ENCODE data around the gene PRKCE. TPM values are rescaled to one million over a fixed set of nuclear protein-coding genes. Genes with fewer than 3 reads are reported as not detected.

The PRKCE gene
- total RNA-seq, 1 experiment from 2014 or later: 12.1 TPM

DNA sequence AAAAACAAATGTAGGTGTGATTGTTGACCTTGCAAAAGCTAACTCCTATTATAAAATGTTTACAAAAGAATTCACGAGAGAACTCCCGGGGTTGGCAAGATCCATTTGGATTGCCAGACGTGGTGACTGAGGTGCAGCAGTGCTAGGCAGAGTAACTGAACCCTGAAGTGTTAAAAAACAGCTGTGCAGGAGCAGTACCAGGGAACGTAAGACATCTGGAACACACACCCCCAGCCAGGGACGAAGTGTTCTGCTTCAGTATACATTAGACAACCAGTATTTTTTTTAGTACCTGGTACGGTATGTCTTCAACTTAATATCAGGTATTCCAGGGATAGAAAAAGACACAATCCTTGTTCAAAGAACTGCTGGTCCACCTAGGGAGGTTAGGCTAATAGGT, 373.6 kb downstream of the PRKCE start:
- no peak overlapping the region for H3K4me3 Mint-ChIP-seq (ENCODE audit: unreplicated experiment)
- no peak overlapping the region for H3K27ac Mint-ChIP-seq (ENCODE audit: low read depth, unreplicated experiment)
- H3K27me3 Mint-ChIP-seq (ENCODE audit: insufficient read depth, unreplicated experiment): no peaks in the 10 kb centered on the region
- peaks cover 5% of the 10 kb centered on the region for H3K36me3 Mint-ChIP-seq (ENCODE audit: insufficient read depth, unreplicated experiment)
- no peak for DNase-seq (ENCODE audit: unreplicated experiment)
- H3K4me1 Mint-ChIP-seq (ENCODE audit: insufficient read depth, unreplicated experiment): no peaks in the 10 kb centered on the region
- POLR2A ChIA-PET: no interaction called here
- no TSS peak for BruUV-seq (replicated peaks)
- intact Hi-C loops (cut with micrococcal nuclease): no loop called here
- TF ChIP-seq, protein P1, sequence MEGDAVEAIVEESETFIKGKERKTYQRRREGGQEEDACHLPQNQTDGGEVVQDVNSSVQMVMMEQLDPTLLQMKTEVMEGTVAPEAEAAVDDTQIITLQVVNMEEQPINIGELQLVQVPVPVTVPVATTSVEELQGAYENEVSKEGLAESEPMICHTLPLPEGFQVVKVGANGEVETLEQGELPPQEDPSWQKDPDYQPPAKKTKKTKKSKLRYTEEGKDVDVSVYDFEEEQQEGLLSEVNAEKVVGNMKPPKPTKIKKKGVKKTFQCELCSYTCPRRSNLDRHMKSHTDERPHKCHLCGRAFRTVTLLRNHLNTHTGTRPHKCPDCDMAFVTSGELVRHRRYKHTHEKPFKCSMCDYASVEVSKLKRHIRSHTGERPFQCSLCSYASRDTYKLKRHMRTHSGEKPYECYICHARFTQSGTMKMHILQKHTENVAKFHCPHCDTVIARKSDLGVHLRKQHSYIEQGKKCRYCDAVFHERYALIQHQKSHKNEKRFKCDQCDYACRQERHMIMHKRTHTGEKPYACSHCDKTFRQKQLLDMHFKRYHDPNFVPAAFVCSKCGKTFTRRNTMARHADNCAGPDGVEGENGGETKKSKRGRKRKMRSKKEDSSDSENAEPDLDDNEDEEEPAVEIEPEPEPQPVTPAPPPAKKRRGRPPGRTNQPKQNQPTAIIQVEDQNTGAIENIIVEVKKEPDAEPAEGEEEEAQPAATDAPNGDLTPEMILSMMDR (IDR thresholded peaks at IDR 0.05; ENCODE audit: unreplicated experiment): no peak
- CTCF ChIA-PET: interaction anchor here (0.6 to 1.2 kb wide), 4 partner anchors 10 to 34 kb away, joined by 3 to 5 read pairs (median 3); no protein-coding TSS in a partner anchor
- no peaks in the 10 kb centered on the region for H3K9me3 Mint-ChIP-seq (ENCODE audit: unreplicated experiment)

DNA sequence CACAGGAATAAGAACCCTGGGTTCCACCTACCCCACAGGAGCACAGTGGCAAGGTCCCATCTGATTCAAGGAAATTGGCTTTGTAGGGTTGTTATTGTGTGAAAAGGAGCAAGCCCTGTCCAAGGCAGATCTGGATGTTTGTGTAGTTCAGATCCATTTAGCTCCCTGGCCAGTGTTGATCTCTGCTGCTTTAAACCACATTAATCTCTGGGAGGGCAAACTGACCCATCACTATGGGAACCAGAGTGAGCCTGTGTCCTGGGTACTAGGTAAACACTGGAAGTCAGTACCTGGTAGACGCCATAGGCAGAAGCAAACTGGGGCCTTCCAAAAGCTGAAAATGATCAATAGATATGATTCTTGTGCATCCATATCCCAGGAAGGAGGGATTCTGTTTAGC, 374.2 kb downstream of the PRKCE start:
- no TSS peak for BruUV-seq (replicated peaks)
- DNase-seq (ENCODE audit: unreplicated experiment): no peak
- TF ChIP-seq, protein P1 (IDR thresholded peaks at IDR 0.05; ENCODE audit: unreplicated experiment): no peak
- peaks cover 5% of the 10 kb centered on the region for H3K36me3 Mint-ChIP-seq (ENCODE audit: insufficient read depth, unreplicated experiment)
- no peaks in the 10 kb centered on the region for H3K4me1 Mint-ChIP-seq (ENCODE audit: insufficient read depth, unreplicated experiment)
- H3K27me3 Mint-ChIP-seq (ENCODE audit: insufficient read depth, unreplicated experiment): no peaks in the 10 kb centered on the region
- no peak overlapping the region for H3K27ac Mint-ChIP-seq (ENCODE audit: low read depth, unreplicated experiment)
- CTCF ChIA-PET: interaction anchor here (0.6 to 1.2 kb wide), 4 partner anchors 15 to 321 kb away, joined by 3 to 6 read pairs (median 4); no protein-coding TSS in a partner anchor
- POLR2A ChIA-PET: no interaction called here
- H3K9me3 Mint-ChIP-seq (ENCODE audit: unreplicated experiment): no peaks in the 10 kb centered on the region
- intact Hi-C loops (cut with micrococcal nuclease): no loop called here
- H3K4me3 Mint-ChIP-seq (ENCODE audit: unreplicated experiment): no peak overlapping the region

DNA sequence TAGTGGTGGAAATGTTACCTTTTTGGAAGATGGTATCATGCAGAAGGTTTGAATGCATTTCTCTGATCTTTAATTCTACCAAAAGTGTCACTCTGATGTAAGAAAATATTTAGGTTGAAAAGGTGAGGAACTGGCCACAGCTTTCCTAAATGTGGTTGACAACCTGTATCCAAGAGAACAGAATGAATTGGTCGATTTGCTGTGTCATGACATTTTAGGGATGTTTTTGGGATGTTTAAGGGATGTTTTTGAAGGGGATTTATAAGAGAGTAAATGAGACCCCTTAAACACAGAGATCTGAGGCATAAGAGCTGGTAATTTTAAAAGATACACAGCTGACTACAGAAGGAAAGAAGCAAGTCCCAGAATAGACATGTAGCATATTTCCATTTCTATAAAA, 375.0 kb downstream of the PRKCE start:
- Mint-ChIP-seq H3K4me3 (ENCODE audit: unreplicated experiment) (no peak overlapping the region), H3K4me1 (ENCODE audit: insufficient read depth, unreplicated experiment) (no peaks in the 10 kb centered on the region), H3K36me3 (ENCODE audit: insufficient read depth, unreplicated experiment) (peaks cover 5% of the 10 kb centered on the region), H3K9me3 (ENCODE audit: unreplicated experiment) (no peaks in the 10 kb centered on the region), H3K27me3 (ENCODE audit: insufficient read depth, unreplicated experiment) (no peaks in the 10 kb centered on the region), H3K27ac (ENCODE audit: low read depth, unreplicated experiment) (no peak overlapping the region)
- intact Hi-C loops (cut with micrococcal nuclease): no loop called here
- ChIA-PET CTCF (interaction anchor here (0.6 to 1.2 kb wide), 4 partner anchors 16 to 320 kb away, joined by 3 to 6 read pairs (median 4); no protein-coding TSS in a partner anchor), POLR2A (no interaction called here)
- BruUV-seq (replicated peaks): no TSS peak
- TF ChIP-seq, protein P1 (IDR thresholded peaks at IDR 0.05; ENCODE audit: unreplicated experiment): no peak
- DNase-seq (ENCODE audit: unreplicated experiment): no peak

DNA sequence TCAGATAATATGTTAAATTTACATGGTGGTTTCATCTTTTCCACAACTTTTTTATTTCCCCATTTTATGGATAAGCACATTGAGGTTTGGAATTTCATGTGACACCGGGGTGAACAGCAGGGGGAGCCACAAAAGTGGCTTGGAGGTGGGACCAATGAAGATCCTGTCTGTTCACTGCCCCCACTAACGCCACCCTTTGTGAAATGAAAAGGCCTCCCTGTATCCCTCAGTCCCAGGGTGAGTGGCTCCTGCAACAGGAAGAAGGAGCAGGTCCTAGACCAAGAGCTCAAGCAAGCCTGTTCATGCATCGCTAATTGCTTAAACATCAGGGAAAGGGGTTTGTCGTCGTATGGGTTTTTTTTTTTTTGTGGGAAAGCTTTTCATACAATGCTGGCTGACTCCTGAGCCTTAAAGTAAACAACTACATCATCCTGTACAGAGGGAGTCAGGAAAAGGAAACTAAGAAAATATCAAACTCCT, 377.9 kb downstream of the PRKCE start:
- no TSS peak for BruUV-seq (replicated peaks)
- Mint-ChIP-seq H3K27ac (ENCODE audit: low read depth, unreplicated experiment) (no peak overlapping the region), H3K4me1 (ENCODE audit: insufficient read depth, unreplicated experiment) (no peaks in the 10 kb centered on the region), H3K9me3 (ENCODE audit: unreplicated experiment) (no peaks in the 10 kb centered on the region), H3K4me3 (ENCODE audit: unreplicated experiment) (no peak overlapping the region), H3K27me3 (ENCODE audit: insufficient read depth, unreplicated experiment) (no peaks in the 10 kb centered on the region), H3K36me3 (ENCODE audit: insufficient read depth, unreplicated experiment) (peaks cover 5% of the 10 kb centered on the region)
- DNase-seq (ENCODE audit: unreplicated experiment): peak; percentile 2
- TF ChIP-seq, protein P1 (IDR thresholded peaks at IDR 0.05; ENCODE audit: unreplicated experiment): no peak
- POLR2A ChIA-PET: no interaction called here
- CTCF ChIA-PET: interaction anchor here (0.6 to 2.3 kb wide), 6 partner anchors 16 to 436 kb away, joined by 3 to 6 read pairs (median 4); no protein-coding TSS in a partner anchor
- intact Hi-C loops (cut with micrococcal nuclease): no loop called here

Data from MCF 10A (cell line).